Frontal cortex (tissue), 4 donors: ENCODE measurements around the gene VAT1L. TPM values are rescaled to one million over a fixed set of nuclear protein-coding genes. Genes with fewer than 3 reads are reported as not detected.

Experiments
- DNase-seq, 2 donors: peaks; one replicate each; pipeline ENCODE4 v3.0.0; 2012; ENCODE audit warnings: low spot score in 2 of 2
- FAIRE-seq: peaks from 2 replicates; lab custom pipeline; 2012; peaks lifted over from hg19 to GRCh38; lab: Jason Lieb, UNC
- total RNA-seq: library from RNA; depleted of rRNA; stranded (reverse); fragments of >200 nt; gene quantifications from one replicate; pipeline ENCODE4 v1.2.3, GENCODE V29; 2014
- donor health status: control.
- donor health status: control.
- donor health status: control.

Gene VAT1L
- total RNA-seq, 1 donor from 2014 or later, result 22.0 TPM

DNA sequence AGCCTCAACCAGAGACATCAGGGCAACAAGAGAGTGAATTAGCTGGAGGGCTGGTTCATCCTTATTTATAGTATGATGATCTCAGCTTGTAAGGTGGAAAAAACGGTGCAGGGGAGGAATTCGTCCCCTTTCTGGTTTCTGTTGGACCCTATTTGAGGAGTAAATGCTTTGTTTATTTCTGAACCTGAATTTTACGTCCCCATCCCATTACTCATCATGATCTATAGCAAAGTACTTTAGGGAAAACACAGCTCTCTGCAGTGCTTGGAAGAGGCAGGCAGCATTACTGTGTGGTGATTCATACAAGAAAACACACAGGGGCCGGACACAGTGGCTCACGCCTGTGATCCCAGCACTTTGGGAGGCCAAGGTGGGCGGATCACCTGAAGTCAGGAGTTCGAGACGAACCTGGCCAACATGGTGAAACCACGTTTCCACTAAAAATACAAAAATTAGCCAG lies 8.0 kb upstream of the VAT1L start:
- DNase-seq (no peak), FAIRE-seq (no peak)

DNA sequence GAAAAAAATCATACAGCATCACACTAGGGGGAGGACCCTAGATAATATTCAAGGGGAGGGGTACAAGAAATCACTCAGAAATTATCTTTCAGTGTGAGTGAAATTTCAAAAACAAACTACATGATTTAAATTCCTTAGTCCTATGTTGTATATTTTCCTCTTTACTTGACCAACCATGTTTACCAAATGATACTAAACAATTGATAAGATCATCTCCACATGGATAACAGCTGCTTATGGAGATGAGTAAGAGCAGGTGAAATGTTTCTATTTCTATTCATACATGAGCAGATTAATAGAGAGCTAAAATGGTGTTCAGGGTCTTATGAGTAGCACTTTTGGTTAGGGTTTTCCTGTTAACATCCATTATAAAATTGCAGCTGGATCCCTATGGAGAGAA lies 7.3 kb upstream of the VAT1L start:
- no peak for DNase-seq
- FAIRE-seq, result no peak

DNA sequence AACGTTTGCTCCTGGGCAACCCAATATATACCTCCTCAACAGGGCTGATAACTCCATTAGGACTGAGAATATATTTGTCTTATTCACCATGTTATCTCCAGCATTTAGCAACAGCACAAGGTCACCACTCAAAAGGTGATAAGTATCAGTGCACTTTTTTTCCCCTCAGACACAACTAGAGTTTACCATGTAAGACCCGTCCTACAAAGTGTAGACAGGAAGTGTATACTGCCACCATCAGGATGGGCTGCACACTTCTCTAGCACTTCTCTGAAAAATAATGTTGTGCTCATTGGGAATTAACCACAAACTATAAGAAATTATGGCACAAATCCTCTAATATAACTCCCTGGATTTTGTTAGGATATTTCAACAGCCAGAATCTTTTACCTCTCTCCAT lies 5.7 kb upstream of the VAT1L start:
- FAIRE-seq (no peak), DNase-seq (no peak)

DNA sequence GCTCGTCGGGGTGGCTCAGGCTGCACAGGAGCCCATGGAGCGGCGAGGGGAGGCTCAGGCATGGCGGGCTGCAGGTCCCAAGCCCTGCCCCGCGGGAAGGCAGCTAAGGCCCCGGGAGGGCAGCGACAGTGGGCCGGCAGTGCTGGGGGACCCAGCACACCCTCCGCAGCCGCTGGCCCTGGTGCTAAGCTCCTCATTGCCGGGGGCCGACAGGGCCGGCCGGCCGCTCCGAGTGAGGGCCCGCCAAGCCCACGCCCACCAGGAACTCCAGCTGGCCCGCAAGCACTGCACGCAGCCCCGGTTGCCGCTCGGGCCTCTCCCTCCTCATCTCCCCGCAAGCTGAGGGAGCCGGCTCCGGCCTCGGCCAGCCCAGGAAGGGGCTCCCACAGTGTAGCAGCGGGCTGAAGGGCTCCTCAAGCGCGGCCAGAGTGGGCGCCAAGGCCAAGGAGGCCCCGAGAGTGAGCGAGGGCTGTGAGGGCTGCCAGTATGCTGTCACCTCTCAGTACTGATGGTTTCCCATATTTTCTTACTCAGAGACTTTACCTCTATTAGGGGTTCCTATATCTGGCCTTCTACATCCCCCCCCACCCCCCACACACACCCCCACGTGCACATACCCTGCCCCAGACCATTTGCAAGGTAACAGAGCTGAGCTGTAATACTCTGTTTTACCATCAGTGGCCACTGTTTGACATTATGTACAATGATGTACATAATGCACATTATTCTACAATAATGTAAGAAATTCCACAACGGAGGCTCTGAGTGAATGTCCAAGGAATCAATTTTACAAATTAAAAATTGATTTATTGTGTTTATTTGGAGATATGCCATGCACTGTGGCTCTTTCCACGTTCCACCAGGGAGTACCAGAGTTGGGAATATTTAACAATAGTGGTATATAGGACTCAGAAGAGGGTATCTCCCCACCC lies 3.7 kb upstream of the VAT1L start:
- DNase-seq (no peak), FAIRE-seq (no peak)

DNA sequence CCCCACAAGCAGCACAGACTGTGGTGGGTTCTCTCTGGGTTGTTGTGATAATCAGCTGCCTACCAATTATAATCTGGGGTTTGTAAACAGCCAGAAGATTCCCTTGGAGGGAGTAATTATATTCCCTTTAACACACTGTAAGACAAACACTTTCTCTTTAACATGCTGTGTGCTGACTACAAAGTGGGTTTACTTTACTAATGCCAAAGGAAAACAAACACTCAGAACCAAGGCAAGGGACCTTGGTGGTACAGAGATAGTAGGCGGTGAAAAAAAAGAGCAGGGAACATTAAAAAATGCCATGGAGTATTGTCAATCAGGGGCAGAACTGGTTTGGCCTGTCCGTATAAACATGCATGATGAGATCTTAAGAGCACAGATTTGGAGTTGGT lies 3.0 kb upstream of the VAT1L start:
- no peak for DNase-seq
- FAIRE-seq, result no peak

DNA sequence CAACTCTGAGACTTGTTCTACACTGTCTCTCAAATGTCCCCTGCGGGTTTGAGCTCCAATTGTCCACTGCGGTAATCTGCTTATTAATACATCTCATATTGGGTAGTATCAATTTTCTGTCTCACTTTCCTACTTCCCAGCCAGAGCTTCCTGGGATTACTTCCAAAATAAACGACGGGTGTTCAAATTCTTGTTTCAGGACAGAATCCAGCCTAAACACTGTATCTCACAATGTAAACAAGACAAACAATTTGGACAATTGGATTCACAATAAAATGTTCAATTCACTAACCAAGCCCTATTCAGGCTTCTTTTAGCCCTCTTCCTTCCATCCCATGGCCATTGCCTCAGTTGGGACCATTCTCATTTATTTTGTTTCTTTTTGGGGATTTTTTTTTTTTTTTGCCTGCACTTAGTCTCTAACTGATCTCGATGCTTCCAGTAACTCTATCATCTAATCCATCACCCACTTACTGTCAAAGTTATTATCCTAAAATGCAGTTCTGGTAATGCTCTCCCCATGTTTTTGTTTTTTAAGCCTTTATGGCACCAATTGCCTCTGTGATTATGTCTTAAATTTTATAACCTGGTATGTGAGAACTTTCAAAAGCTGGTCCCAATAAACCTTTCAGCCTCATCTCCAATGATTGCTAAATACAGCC lies 2.0 kb upstream of the VAT1L start:
- DNase-seq, result no peak
- FAIRE-seq, result no peak

DNA sequence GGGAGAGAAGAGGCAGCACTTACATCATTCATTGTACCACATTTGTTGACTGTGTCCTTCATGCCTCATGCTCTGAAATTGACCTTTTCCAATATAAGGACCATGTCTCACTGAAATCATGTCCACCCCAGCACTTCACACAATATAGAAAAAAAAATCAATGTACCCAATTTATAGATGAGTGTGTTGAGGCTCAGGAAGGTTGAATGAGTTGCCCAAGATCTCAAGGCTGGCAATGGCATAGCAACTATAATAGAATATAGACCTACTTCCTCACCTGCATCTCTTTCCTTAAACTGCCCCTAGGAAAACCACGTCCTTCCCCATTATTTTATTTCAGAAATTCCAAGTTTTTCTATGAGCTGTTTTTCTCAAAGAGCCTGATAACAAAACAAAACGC lies 912 bp upstream of the VAT1L start:
- no peak for DNase-seq
- no peak for FAIRE-seq

DNA sequence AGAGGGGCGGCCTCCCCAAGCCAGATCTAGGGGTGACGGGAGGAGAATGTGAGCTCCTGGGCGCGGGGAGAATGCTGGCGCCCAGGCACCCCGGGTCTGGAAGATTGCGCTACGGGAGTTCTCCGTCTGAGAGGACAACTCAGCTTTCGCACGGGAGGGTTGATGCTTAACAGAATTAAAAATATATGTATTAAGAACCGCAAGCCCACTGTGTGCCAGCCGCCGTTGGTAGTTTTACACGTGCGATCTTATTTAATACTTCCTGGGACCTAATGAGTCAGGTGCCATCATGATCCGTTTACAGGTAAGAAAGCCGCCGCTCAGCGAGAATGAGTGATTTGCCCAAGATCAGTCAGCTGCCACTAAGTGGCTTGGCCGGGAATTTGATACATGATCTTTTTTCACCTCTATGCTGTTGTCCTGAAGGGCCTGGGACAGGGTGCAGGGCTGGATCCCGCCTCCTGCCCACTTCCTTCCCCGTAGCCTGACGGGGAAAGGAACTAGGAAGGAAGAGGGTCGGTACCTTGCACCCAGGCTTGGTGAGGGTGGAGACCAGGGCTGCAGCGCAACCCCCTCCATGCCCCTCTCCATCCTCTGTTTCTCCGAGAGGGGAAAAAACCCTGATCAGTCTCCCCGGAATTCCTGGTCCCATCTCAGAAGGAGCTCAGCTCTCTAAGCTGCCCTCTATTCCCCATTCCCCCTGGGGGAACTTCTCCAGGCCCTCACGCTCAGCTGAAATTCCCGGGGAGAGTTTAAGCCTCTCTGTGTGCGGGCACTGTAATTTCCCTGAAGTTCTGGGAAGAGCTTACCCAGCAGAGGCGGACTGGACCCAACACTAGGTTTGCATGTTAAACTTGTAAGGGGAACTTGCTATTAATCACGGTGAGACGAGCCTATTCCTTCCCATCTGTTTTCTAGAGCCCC lies 983 bp downstream of the VAT1L start:
- DNase-seq (no peak), FAIRE-seq (no peak)

DNA sequence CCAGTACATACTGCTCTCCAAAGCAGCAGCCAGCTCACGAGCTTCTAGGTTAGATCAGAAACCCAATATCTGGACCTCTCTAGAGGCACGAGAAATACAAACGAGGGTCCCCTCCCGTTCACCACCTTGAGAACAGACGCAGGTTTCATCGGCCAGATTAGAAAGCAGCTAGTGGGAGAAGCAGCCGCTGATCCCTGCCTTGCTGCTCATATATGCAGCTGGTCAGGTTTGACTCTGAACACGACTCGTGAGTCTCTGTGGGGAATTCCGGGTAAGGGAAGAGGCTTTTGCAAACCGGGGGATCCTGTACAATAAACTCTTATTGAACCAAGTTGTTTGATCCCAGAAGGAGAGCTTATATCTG lies 1.6 kb downstream of the VAT1L start:
- FAIRE-seq, result no peak
- DNase-seq, result no peak

DNA sequence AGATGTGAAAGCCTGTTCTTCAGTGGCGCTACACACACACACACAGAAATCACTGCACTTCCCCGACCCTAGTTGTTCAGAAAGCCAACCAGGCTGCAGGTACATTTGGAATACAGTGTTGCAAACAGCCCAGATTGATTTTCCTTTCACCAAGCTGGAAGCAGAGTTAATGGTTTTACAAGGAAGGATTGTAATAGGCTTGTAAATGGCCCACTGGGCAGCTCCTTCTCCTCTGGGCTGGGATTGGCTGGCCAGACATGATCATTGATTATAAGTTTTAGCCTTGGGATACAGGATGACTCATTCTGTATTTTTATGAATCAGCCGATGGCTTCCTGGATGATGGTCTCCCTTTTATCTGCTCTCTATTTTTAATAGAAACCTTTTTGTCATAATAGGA lies 2.5 kb downstream of the VAT1L start:
- DNase-seq, result no peak
- no peak for FAIRE-seq

DNA sequence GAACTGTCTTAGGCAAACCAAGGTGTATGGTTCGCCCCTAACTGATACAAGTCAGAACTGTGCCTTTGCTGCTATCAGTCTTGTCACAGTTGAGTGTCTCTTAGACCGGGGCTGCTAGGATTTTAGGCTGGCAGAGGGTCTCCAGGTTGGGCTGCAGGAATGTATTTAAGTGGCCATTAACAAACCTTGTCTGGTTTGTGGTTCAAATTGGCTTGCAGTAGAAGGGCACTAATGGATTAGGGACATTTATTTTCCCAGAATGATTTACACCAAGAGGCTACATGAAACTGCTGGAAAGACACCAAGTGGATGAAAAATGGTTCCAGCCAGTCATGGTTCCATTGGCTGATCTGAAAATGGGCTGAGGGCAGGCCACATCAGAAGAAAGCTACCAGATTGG lies 5.1 kb downstream of the VAT1L start:
- FAIRE-seq, result no peak
- no peak for DNase-seq

DNA sequence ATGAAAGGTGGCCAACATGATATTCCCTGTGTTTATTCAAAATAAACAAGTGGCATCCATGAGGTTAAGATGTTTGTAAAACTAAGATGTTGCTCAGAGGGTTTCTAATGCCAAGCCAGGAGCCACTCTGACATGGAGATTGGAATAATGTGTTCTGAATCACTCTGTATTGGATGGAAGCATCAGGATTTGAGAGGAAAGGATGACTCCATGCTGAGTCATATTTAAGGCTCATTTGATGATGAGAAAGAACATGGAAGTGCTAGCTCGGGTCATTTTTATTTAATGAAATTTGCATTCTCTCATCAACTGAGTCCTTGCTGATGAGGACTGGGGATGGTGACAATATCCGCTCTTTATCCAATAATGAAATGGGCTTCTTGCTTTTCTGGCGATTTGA lies 6.2 kb downstream of the VAT1L start:
- DNase-seq (no peak), FAIRE-seq (no peak)

DNA sequence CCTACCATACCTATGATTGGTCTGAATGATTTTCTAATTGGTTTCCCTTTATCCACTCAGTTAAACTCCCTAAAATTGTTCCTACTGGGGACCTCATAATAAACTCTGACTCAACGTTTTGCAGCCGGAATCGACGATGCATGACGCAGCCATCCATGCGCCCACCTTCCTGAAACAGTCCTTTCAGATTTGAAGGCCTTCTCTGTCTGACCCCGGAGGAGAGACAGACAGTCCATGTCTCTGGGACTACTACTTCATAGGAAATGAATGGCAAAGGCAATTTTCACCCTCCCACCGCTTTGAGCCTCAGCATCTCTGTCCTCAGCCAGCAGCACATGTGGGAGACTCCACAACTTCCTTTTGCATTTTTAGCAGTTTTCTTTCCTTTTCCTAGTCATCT lies 13.5 kb downstream of the VAT1L start:
- FAIRE-seq, result no peak

DNA sequence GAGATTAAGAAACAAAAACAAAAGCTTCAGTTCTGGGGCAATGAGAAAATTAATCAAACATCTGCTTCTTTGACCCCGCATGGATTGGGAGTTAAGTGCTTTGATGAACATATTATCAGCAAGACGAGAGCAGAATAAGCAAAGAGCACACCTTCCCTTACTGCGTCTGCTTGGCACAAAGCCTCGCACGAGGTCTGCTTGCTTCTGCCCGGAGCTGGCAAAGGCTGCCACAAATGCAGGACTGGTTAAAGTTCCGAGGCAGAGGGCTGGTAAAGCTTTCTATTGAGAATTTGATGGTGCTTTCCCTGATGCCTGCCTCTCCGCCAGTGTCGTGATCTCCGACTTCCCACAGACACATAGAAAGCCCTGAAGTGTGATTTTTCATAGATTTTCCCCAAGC lies 17.0 kb downstream of the VAT1L start:
- DNase-seq, result no peak

More for the DNA sequence above, 13.5 kb downstream of the VAT1L start:
- DNase-seq, result no peak

DNA sequence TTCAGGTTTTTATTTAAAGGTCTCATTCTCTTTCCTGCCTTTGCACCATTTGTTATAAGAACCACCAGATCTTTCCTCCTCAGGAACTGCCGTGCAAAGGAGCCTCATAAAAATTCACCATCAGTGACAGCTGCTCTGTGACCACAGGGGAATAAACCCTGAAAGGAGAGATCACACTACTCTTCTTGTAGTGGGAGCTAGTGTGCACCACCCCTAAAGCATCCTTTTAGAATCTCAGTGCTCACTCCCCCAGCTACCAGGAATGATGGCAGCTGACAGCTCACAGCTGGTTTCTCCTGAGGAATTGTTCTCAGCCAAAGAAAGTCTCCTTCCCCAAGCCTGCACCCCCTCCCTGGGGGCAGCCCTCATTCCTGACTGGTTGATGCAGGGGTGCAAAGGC lies 18.7 kb downstream of the VAT1L start:
- FAIRE-seq (no peak), DNase-seq (no peak)

More for the DNA sequence above, 17.0 kb downstream of the VAT1L start:
- no peak for FAIRE-seq

DNA sequence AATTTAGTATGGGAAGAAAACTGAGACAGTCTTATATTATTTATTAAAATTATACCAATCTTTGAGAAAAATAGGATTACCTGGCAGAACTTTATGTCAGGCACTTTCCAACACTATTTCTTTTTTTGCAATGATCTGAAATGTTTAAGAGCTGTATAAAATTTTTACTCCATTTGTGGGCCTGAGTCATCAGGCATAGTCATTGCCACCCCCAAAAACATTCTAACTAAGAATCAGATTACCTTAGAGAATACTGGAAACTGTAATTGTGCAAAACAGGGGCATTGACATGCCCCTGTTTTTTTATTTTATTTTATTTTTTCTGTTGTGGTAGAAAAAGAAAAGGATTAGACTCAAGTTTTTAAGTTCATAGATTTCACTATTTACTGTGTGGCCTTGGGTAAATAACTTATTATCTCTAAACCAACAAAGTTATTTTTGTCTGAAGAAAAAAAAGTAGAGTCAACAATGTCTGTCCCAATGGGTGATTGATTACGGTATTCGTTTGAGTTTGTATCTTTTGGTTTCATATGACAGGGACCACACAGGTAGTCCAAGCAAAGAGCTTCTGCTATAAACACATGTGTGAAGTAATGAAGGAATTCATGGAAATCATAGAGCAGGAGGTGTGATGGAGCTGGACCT lies 24.6 kb downstream of the VAT1L start:
- DNase-seq (no peak), FAIRE-seq (no peak)

DNA sequence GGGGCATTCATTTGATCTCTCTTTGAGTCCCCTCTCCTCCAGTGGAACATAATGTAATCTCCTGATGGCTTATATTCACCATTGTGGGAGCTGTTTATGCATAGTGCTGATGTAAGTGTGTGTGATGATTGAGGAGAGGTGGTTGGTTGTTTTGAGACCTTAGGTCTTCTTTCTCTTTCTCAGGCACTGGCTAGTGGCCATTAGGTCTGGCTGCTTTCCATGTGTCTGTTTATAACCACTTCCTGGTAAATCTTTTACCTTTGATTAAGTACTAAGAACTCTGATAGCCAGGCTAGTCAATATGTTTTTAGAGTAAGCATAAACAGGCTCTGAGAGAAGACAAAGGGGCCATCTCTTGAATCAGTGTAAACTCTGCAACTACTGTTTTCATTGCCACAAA lies 27.9 kb downstream of the VAT1L start:
- no peak for FAIRE-seq
- no peak for DNase-seq

DNA sequence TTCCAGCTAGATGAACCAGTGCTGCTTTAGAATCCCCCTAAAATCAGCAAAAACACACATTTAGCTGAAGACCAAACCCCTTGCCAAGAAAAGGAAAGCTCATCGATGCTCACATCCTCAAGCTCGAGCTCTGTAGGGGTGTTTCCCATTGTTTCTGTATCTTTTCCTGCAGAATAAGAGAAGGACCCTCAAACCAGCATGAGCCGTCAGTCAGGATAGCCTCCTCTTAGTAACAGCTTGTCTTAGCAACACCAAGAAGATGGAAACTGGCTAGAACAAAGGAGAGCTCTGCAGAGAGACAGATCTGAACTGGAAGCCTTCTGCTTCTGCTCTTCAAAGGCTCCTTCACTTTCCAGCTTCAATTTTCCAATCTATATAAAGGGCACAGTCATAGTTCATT lies 32.0 kb downstream of the VAT1L start:
- DNase-seq, result no peak

DNA sequence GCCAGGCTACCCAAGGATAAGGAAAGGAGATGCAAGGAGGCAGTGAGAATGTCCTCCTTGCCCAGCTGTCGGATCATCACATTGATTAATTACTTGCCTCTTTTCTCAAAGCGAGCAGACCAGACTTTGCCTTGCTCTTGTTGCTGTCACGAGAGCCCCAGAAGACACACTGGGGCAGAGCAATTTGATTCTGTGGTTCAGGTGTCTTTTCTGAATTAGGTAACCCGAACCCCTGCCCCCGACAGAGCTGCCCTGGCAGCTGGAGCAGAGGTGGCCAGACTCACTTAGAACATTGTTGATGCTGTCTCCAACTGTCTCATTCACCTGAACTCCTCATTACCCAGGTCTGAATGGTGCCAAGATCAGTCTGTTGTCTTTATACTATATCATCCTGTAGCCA lies 34.3 kb downstream of the VAT1L start:
- FAIRE-seq (no peak), DNase-seq (no peak)

More for the DNA sequence above, 32.0 kb downstream of the VAT1L start:
- FAIRE-seq, result no peak

DNA sequence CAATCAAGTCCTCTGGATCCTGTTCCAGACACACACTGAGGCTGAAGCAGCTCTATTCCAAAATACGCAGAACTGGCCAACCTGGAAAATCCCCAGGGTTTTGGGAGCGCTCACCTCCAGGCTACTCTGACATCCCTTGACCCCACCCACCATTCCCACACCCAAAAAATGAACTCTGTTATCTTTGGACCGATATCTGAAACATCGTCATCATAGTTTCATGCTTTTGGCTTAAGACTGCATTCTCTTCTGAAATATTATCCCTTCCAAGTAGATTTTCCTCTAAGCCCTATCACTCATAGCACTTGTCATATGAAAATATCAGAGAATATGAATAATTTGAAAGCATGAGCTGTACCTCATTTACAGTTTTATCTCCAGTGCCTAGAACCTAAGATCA lies 34.7 kb downstream of the VAT1L start:
- no peak for DNase-seq
- FAIRE-seq, result no peak
